K562 (cell line): Measurements from ENCODE around the gene NR3C2. TPM values are rescaled to one million over a fixed set of nuclear protein-coding genes. Genes with fewer than 3 reads are reported as not detected.

ENCODE experiments used
- ATAC-seq: fragments of 200-7000 bp; cut with Tn5 transposase; 3 replicates; pipeline ENCODE4 v1.9.1; 2020; ENCODE audit warnings: moderate library complexity
- BruUV-seq: library from RNA; stranded (reverse); fragments of 400-500 nt; replicated peaks from 2 replicates; lab custom pipeline; 2021; lab: Mats Ljungman, UMichigan
- CTCF ChIA-PET: fragments of 300-600 bp; formaldehyde crosslinking; extraction: SDS; loops from one replicate; lab custom pipeline; 2021; ENCODE audit warnings: low intra/inter-chr PET ratio; lab: Yijun Ruan, JAX
- POLR2A ChIA-PET: fragments of 300-600, 350-650 bp; sonication (Branson Sonifier 250); formaldehyde crosslinking; extraction: SDS; loops from one replicate; lab custom pipeline; 2021; ENCODE audit warnings: antibody characterized with exemption, inconsistent platforms; lab: Yijun Ruan, JAX
- DNase-seq, 4 experiments: peaks; one replicate each; pipeline versions ENCODE4 v3.0.0 to v3.0.0-alpha.2; 2011 to 2018; ENCODE audit warnings: low spot score in 3 of 4, mixed read lengths in 3 of 4; ENCODE audit errors: extremely low read depth in 1 of 4
- FAIRE-seq: peaks from 2 replicates; lab custom pipeline; 2011; peaks lifted over from hg19 to GRCh38; lab: Jason Lieb, UNC
- H2AFZ ChIP-seq: 2 replicates; pipeline ENCODE4 v1.6.0; 2011; ENCODE audit warnings: low read depth, low read length, control low read depth, inconsistent platforms
- H3K27ac ChIP-seq: fragments of 200-600 bp; 3 replicates; pipeline ENCODE4 v1.8.0; 2011; ENCODE audit warnings: low read depth, mild to moderate bottlenecking, control low read depth, inconsistent platforms, low read length, moderate library complexity, mixed read lengths; ENCODE audit errors: extremely low read depth
- H3K27me3 ChIP-seq, 2 experiments: fragments of 300-600 bp in 1 of 2; 2 replicates in 1 of 2; 3 replicates in 1 of 2; pipeline versions ENCODE4 v1.6.0 to v1.8.0; 2011; ENCODE audit warnings: inconsistent platforms in 2 of 2, low read length in 2 of 2, mild to moderate bottlenecking in 1 of 2, mixed read lengths in 1 of 2, moderate library complexity in 1 of 2; ENCODE audit not compliant: control insufficient read depth in 2 of 2, insufficient read depth in 2 of 2
- H3K36me3 ChIP-seq: fragments of 300-600 bp; 3 replicates; pipeline ENCODE4 v1.8.0; 2011; ENCODE audit warnings: mild to moderate bottlenecking, low read length, inconsistent platforms; ENCODE audit not compliant: control insufficient read depth, insufficient read depth
- H3K4me1 ChIP-seq, 2 experiments: fragments of 200-600 bp in 1 of 2; replicated peaks in 1 of 2; 2 replicates in 1 of 2; 3 replicates in 1 of 2; pipeline versions ENCODE4 v1.5.1 to v1.8.0; 2011; ENCODE audit warnings: inconsistent platforms in 2 of 2, low read length in 2 of 2, mild to moderate bottlenecking in 1 of 2, mixed read lengths in 1 of 2, moderate library complexity in 1 of 2; ENCODE audit not compliant: control insufficient read depth in 2 of 2, insufficient read depth in 2 of 2
- H3K4me2 ChIP-seq: 2 replicates; pipeline ENCODE4 v1.6.1; 2011; ENCODE audit warnings: low read length, control low read depth, inconsistent platforms, mixed read lengths; ENCODE audit not compliant: insufficient read depth
- H3K4me3 ChIP-seq: fragments of 200-600 bp; sonication (generic), shearing (Covaris generic); 2 replicates; pipeline ENCODE4 v1.5.1; 2016; ENCODE audit warnings: control low read depth, inconsistent platforms
- H3K79me2 ChIP-seq: fragments of 200-600 bp; 3 replicates; pipeline ENCODE4 v1.8.0; 2011; ENCODE audit warnings: low read length, inconsistent platforms; ENCODE audit not compliant: control insufficient read depth, insufficient read depth
- H3K9ac ChIP-seq, 2 experiments: 2 replicates each; pipeline versions ENCODE4 v1.6.0 to v1.6.1; 2011; ENCODE audit warnings: low read depth in 2 of 2, low read length in 2 of 2, control low read depth in 1 of 2, inconsistent platforms in 1 of 2, mild to moderate bottlenecking in 1 of 2, mixed read lengths in 1 of 2; ENCODE audit not compliant: insufficient read depth in 1 of 2
- H3K9me1 ChIP-seq: one replicate; pipeline ENCODE4 v1.6.0; 2011; ENCODE audit warnings: inconsistent platforms, mild to moderate bottlenecking, low read length, moderate library complexity; ENCODE audit not compliant: control insufficient read depth, insufficient read depth
- H3K9me3 ChIP-seq: replicated peaks from 2 replicates; pipeline ENCODE4 v1.5.1; 2011; ENCODE audit warnings: low read depth, low read length, inconsistent platforms; ENCODE audit not compliant: control insufficient read depth, insufficient read depth
- H4K20me1 ChIP-seq: replicated peaks from 2 replicates; pipeline ENCODE4 v1.6.1; 2011; ENCODE audit warnings: low read length, inconsistent platforms, mixed read lengths; ENCODE audit not compliant: control insufficient read depth, insufficient read depth
- CCNT2 ChIP-seq: IDR thresholded peaks from 2 replicates; pipeline ENCODE4 v1.6.1; 2011; ENCODE audit warnings: borderline replicate concordance, low read depth, mild to moderate bottlenecking, moderate library complexity, mixed read lengths, low read length; ENCODE audit not compliant: insufficient read length; ENCODE audit errors: extremely low read depth
- GABPB1 ChIP-seq: sonication (generic); formaldehyde crosslinking; IDR thresholded peaks from 2 replicates; pipeline ENCODE4 v1.8.0; 2022; ENCODE audit warnings: mild to moderate bottlenecking, missing genetic modification reagents
- HSF4 ChIP-seq: fragments of 250-450 bp; sonication (Bioruptor Pico); IDR thresholded peaks from 2 replicates; pipeline ENCODE4 v2.1.2; 2022; ENCODE audit warnings: mild to moderate bottlenecking, moderate library complexity, borderline replicate concordance
- MAFG ChIP-seq: fragments of 450-650 bp; conservative IDR thresholded peaks from 2 replicates; pipeline ENCODE4 v1.6.1; 2016; ENCODE audit warnings: missing genetic modification characterization, missing compliant biosample characterization
- RAD51 ChIP-seq: fragments of 450-650 bp; IDR thresholded peaks from 2 replicates; pipeline ENCODE4 v1.7.1; 2016; ENCODE audit warnings: low read depth, mild to moderate bottlenecking, borderline replicate concordance
- RUNX1 ChIP-seq: sonication (generic); IDR thresholded peaks from 2 replicates; pipeline ENCODE4 v1.6.1; 2016; ENCODE audit warnings: antibody characterized with exemption, low read depth
- SLC30A9 ChIP-seq: fragments of 250-450 bp; sonication (Bioruptor Pico); IDR thresholded peaks from 2 replicates; pipeline ENCODE4 v1.8.0; 2022; ENCODE audit warnings: mild to moderate bottlenecking, moderate library complexity
- SRF ChIP-seq, 2 experiments: fragments of 250-450, 450-650 bp in 1 of 2; sonication (Bioruptor Pico) in 1 of 2; sonication (generic) in 1 of 2; formaldehyde crosslinking; IDR thresholded peaks; 2 replicates each; pipeline versions ENCODE4 v1.5.0 to v1.5.1; 2020 to 2022; ENCODE audit warnings: mild to moderate bottlenecking in 1 of 2, missing genetic modification reagents in 1 of 2
- TAF15 ChIP-seq: fragments of 200-400 bp; formaldehyde crosslinking; IDR thresholded peaks from 2 replicates; pipeline ENCODE4 v1.6.1; 2017; ENCODE audit warnings: mild to moderate bottlenecking, low read depth, low read length, moderate library complexity
- YY1 ChIP-seq, 3 experiments: IDR thresholded peaks; 2 replicates each; pipeline ENCODE4 v1.6.1; 2011; ENCODE audit warnings: low read length in 2 of 3, mild to moderate bottlenecking in 2 of 3, moderate library complexity in 2 of 3, borderline replicate concordance in 1 of 3, control low read depth in 1 of 3, low read depth in 1 of 3; ENCODE audit not compliant: insufficient read depth in 3 of 3, insufficient replicate concordance in 2 of 3, control insufficient read depth in 1 of 3, insufficient read length in 1 of 3; ENCODE audit errors: extremely low read depth in 1 of 3
- ZNF282 ChIP-seq: sonication (generic); formaldehyde crosslinking; IDR thresholded peaks from 2 replicates; pipeline ENCODE4 v1.8.1; 2023; ENCODE audit warnings: missing genetic modification reagents
- WGBS: fragments of 100-300 bp; shearing (Covaris generic); methylation state at CpG from one replicate; pipeline ENCODE4 v1.1.6; 2016; ENCODE audit warnings: low coverage, mixed read lengths; ENCODE audit not compliant: insufficient coverage; ENCODE audit errors: missing lambda C conversion rate; 5-methylcytosine and 5-hydroxymethylcytosine counted together
- in situ Hi-C: fragments of 300-500 bp; cut with MboI; formaldehyde crosslinking; loops from 4 replicates; pipeline ENCODE4 v1.15.0; 2018; ENCODE audit warnings: inconsistent platforms, mixed read lengths
- intact Hi-C: fragments of 100-400 bp; cut with micrococcal nuclease; formaldehyde crosslinking; loops from 2 replicates; pipeline ENCODE4 v1.14.2; 2022
- polyA plus RNA-seq, 8 experiments: library from polyadenylated mRNA; depleted of rRNA in 4 of 8; stranded (reverse) in 5 of 8; unstranded in 3 of 8; fragments of >200 nt; fragmentation: Nextera tagmentation in 2 of 8; fragmentation: Illumina TruSeq in 1 of 8; extraction: Ambion mirVana in 2 of 8; extraction: Trizol in 1 of 8; gene quantifications; 2 replicates each; pipeline versions ENCODE4 v1.2.1 to v1.2.3, GENCODE V29; 2011 to 2014; ENCODE audit warnings: inconsistent platforms in 1 of 8, missing spikeins in 1 of 8
- total RNA-seq, 7 experiments: library from RNA; depleted of rRNA in 6 of 7; stranded (reverse); fragments of >200 nt in 6 of 7; fragmentation: Illumina TruSeq in 2 of 7; extraction: Trizol in 2 of 7; gene quantifications; 2 replicates each; pipeline versions ENCODE4 v1.2.1 to v1.2.3, GENCODE V29; 2011 to 2021; ENCODE audit warnings: low replicate concordance in 1 of 7
- TF ChIP-seq, protein P1 (sequence below): fragments of 450-650 bp; formaldehyde crosslinking; IDR thresholded peaks from 2 replicates; pipeline ENCODE4 v1.4.0; 2020; ENCODE audit warnings: mild to moderate bottlenecking, moderate library complexity

Gene NR3C2
- total and polyA plus RNA-seq, 9 of the 15 experiments (the other 6 are each of a cell fraction or from before 2014, with no cell fraction given): 0.01 to 0.28 (median 0.16) TPM; not detected in 2

DNA sequence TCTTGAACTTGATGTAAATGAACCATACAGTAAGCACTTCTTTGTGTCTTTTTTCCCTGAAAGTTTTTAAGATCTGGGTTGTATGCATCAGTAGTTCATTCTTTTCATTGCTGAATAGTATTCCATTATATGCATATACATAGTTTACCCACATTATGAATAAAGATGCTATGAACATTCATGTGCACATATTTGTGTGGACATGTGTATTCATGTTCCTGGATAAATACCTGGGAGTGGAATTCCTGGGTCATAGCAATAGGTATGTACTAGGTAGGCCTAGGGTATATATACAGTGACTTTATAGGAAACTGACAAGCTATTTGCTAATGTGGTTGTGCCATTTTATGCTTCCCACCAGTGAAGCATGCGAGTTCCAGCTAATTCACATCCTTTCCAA, 215.9 kb downstream of the NR3C2 start:
- H3K27me3 ChIP-seq: no peaks in the 10 kb centered on the region
- H3K4me2 ChIP-seq: no peak overlapping the region
- ChIA-PET CTCF (no interaction called here), POLR2A (no interaction called here)
- 0% methylated on average over 1 of the region's 1 CpG for WGBS
- ATAC-seq (no peak), DNase-seq (no peak), FAIRE-seq (no peak)
- H3K36me3 ChIP-seq: no peaks in the 10 kb centered on the region
- H3K4me3 ChIP-seq: no peak overlapping the region
- no peaks in the 10 kb centered on the region for H3K79me2 ChIP-seq
- no peaks in the 10 kb centered on the region for H3K9me1 ChIP-seq
- BruUV-seq: no TSS peak
- H3K9me3 ChIP-seq: no peaks in the 10 kb centered on the region
- H3K4me1 ChIP-seq: no peaks in the 10 kb centered on the region
- no peaks in the 10 kb centered on the region for H4K20me1 ChIP-seq
- no peak overlapping the region for H3K27ac ChIP-seq
- in situ Hi-C loops: no loop called here
- intact Hi-C loops: no loop called here
- no peak overlapping the region for H3K9ac ChIP-seq
- TF ChIP-seq, protein P1, sequence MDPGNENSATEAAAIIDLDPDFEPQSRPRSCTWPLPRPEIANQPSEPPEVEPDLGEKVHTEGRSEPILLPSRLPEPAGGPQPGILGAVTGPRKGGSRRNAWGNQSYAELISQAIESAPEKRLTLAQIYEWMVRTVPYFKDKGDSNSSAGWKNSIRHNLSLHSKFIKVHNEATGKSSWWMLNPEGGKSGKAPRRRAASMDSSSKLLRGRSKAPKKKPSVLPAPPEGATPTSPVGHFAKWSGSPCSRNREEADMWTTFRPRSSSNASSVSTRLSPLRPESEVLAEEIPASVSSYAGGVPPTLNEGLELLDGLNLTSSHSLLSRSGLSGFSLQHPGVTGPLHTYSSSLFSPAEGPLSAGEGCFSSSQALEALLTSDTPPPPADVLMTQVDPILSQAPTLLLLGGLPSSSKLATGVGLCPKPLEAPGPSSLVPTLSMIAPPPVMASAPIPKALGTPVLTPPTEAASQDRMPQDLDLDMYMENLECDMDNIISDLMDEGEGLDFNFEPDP: no peak
- TF ChIP-seq ZNF282 (no peak), SRF (CRISPR knock-in tag; IDR thresholded peaks at IDR 0.05) (no peak), SLC30A9 (no peak), RAD51 (no peak), GABPB1 (CRISPR knock-in tag) (no peak), YY1 (IDR thresholded peaks at IDR 0.05; ENCODE audit: borderline replicate concordance in 1 of 3, control insufficient read depth in 1 of 3, extremely low read depth in 1 of 3, insufficient read depth in 3 of 3, insufficient read length in 1 of 3, insufficient replicate concordance in 2 of 3, low read depth in 1 of 3, low read length in 2 of 3) (no peak), TAF15 (no peak), HSF4 (no peak), CCNT2 (no peak), MAFG (no peak), RUNX1 (no peak)
- no peak overlapping the region for H2AFZ ChIP-seq
